ENCODE measurements around the gene PTGES3L.
"Not testable (repeated sequence)": the region's sequence is repeated elsewhere in the genome, so short reads cannot be mapped to it uniquely, and the experiment has no call there.

Gene PTGES3L

GRCh38 chr17:43015579-43015978 is 35.7 kb upstream of the PTGES3L start:
- no peak for DNase-seq
- in situ Hi-C loops (cut with HindIII; ENCODE audit: low pct_ligation_motif_present, low pct_unique_long_range_greater_than_20kb, low sequenced_read_pairs), result no loop called here

GRCh38 chr17:43014649-43015542 is 35.0 kb upstream of the PTGES3L start:
- in situ Hi-C loops (cut with HindIII; ENCODE audit: low pct_ligation_motif_present, low pct_unique_long_range_greater_than_20kb, low sequenced_read_pairs), result no loop called here
- no peak for DNase-seq

GRCh38 chr17:43014020-43014648 is 34.3 kb upstream of the PTGES3L start:
- no peak for DNase-seq
- in situ Hi-C loops (cut with HindIII; ENCODE audit: low pct_ligation_motif_present, low pct_unique_long_range_greater_than_20kb, low sequenced_read_pairs), result no loop called here

GRCh38 chr17:43013296-43013695 is 33.4 kb upstream of the PTGES3L start:
- in situ Hi-C loops (cut with HindIII; ENCODE audit: low pct_ligation_motif_present, low pct_unique_long_range_greater_than_20kb, low sequenced_read_pairs), result no loop called here
- DNase-seq, result no peak

GRCh38 chr17:43011728-43012472 is 32.0 kb upstream of the PTGES3L start:
- in situ Hi-C loops (cut with HindIII; ENCODE audit: low pct_ligation_motif_present, low pct_unique_long_range_greater_than_20kb, low sequenced_read_pairs), result no loop called here
- no peak for DNase-seq

GRCh38 chr17:43010667-43011308 is 30.9 kb upstream of the PTGES3L start:
- in situ Hi-C loops (cut with HindIII; ENCODE audit: low pct_ligation_motif_present, low pct_unique_long_range_greater_than_20kb, low sequenced_read_pairs), result no loop called here
- DNase-seq, result no peak

GRCh38 chr17:43006639-43007551 is 27.0 kb upstream of the PTGES3L start, which contains the start of gene IFI35:
IFI35 (plus strand) TSS chr17:43006784; CDS start chr17:43006948, 164 bp downstream.
- in situ Hi-C loops (cut with HindIII; ENCODE audit: low pct_ligation_motif_present, low pct_unique_long_range_greater_than_20kb, low sequenced_read_pairs), result no loop called here
- DNase-seq, result peak; percentile 90

GRCh38 chr17:43003542-43004172 is 23.8 kb upstream of the PTGES3L start:
- peak; percentile 89 for DNase-seq
- in situ Hi-C loops (cut with HindIII; ENCODE audit: low pct_ligation_motif_present, low pct_unique_long_range_greater_than_20kb, low sequenced_read_pairs), result no loop called here

GRCh38 chr17:43000894-43001293 is 21.0 kb upstream of the PTGES3L start:
- in situ Hi-C loops (cut with HindIII; ENCODE audit: low pct_ligation_motif_present, low pct_unique_long_range_greater_than_20kb, low sequenced_read_pairs), result not testable (repeated sequence)

GRCh38 chr17:42999003-42999525 is 19.2 kb upstream of the PTGES3L start:
- in situ Hi-C loops (cut with HindIII; ENCODE audit: low pct_ligation_motif_present, low pct_unique_long_range_greater_than_20kb, low sequenced_read_pairs), result no loop called here
- no peak for DNase-seq

More at GRCh38 chr17:43000894-43001293, 21.0 kb upstream of the PTGES3L start:
- not testable (repeated sequence) for DNase-seq

- in situ Hi-C loops (cut with HindIII; ENCODE audit: low pct_ligation_motif_present, low pct_unique_long_range_greater_than_20kb, low sequenced_read_pairs), result no loop called here
Observed at GRCh38 chr17:42997984-42998938, 18.4 kb upstream of the PTGES3L start, which contains the start of gene RPL27. RPL27 (plus strand) TSS chr17:42998419; CDS start chr17:42998751, 332 bp downstream.

GRCh38 chr17:42997390-42997983 is 17.6 kb upstream of the PTGES3L start:
- in situ Hi-C loops (cut with HindIII; ENCODE audit: low pct_ligation_motif_present, low pct_unique_long_range_greater_than_20kb, low sequenced_read_pairs), result no loop called here
- DNase-seq, result peak; percentile 19

More at GRCh38 chr17:42997984-42998938, 18.4 kb upstream of the PTGES3L start, which contains the start of gene RPL27:
- peak; percentile 100 for DNase-seq

- DNase-seq; in situ Hi-C loops (cut with HindIII; ENCODE audit: low pct_ligation_motif_present, low pct_unique_long_range_greater_than_20kb, low sequenced_read_pairs): not testable (repeated sequence)
Observed at GRCh38 chr17:42993913-42994312, 14.0 kb upstream of the PTGES3L start.

- in situ Hi-C loops (cut with HindIII; ENCODE audit: low pct_ligation_motif_present, low pct_unique_long_range_greater_than_20kb, low sequenced_read_pairs), result no loop called here
Observed at GRCh38 chr17:42992872-42993271, 13.0 kb upstream of the PTGES3L start.

GRCh38 chr17:42991471-42991870 is 11.6 kb upstream of the PTGES3L start:
- in situ Hi-C loops (cut with HindIII; ENCODE audit: low pct_ligation_motif_present, low pct_unique_long_range_greater_than_20kb, low sequenced_read_pairs), result no loop called here
- no peak for DNase-seq

More at GRCh38 chr17:42992872-42993271, 13.0 kb upstream of the PTGES3L start:
- DNase-seq, result no peak
